Putamen (tissue), 1 donor: ENCODE results near the gene THAP11.
"Not testable (repeated sequence)": the region's sequence is repeated elsewhere in the genome, so short reads cannot be mapped to it uniquely, and the experiment has no call there.

ENCODE experiments used
- DNase-seq: peaks from one replicate; pipeline ENCODE4 v3.0.0-alpha.2; 2016; ENCODE audit warnings: low spot score

Gene THAP11

DNA sequence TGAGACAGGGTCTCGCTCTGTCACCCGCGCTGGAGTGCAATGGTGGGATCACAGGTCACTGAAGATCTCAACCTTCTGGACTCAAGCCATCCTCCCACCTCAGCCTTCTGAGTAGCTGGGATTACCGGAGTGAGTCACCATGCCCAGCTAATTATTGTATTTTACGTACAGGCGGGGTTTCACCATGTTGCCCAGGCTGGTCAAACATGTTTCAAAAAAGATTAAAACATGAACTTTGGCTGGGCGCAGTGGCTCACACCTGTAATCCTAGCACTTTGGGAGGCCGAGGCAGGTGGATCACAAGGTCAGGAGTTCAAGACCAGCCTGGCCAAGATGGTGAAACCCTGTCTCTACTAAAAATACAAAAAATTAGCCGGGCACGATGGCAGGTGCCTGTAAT, 4.9 kb upstream of the THAP11 start:
- DNase-seq: not testable (repeated sequence)

DNA sequence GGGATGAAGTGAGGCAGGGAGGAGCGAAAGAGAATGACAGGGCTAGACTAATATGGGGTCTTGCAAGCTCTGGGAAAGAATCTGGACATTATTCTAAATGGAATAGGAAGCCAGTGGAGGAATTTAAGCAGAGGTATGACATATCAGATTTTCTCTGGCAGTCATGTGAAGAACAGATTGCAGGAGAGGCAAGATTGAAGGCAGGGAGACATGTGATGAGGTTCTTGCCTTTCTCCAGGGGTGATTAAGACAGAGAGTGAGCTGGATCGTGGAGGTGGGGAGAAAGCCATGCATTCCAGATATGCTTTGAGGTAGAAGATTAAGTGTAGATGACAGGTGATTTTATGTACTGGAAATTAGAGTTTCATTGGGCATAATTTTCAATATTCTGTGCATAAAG, 4.3 kb upstream of the THAP11 start:
- no peak for DNase-seq

DNA sequence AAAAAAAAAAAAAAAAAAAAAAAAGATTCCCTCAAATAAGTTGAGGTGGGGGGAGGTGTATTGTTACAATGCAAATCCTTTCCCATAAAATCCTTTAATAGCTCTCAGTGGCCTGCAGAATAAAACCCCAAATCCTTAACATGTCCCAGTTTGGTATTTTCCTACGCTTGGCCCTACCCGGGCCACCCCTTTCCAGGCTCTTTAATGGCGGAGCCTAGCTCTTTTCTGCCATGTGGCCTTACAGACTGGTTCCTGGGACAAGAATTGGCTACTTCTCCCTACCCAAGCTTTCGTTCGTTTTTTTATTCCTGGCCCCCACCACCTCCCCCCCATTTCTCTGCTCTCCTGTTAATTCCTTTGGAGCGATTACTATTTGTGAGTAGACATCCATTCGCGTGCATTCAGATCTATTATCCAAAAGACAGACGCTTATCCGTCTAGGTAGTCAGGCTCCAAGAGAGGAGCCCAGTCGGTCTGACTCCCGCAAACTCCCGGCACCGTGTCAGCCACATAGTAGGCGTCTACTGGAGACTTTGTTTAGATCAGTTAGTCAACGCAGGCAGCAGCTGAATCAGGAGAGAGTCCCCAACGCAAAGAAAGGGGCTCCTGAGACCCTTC, 813 bp upstream of the THAP11 start:
- no peak for DNase-seq

DNA sequence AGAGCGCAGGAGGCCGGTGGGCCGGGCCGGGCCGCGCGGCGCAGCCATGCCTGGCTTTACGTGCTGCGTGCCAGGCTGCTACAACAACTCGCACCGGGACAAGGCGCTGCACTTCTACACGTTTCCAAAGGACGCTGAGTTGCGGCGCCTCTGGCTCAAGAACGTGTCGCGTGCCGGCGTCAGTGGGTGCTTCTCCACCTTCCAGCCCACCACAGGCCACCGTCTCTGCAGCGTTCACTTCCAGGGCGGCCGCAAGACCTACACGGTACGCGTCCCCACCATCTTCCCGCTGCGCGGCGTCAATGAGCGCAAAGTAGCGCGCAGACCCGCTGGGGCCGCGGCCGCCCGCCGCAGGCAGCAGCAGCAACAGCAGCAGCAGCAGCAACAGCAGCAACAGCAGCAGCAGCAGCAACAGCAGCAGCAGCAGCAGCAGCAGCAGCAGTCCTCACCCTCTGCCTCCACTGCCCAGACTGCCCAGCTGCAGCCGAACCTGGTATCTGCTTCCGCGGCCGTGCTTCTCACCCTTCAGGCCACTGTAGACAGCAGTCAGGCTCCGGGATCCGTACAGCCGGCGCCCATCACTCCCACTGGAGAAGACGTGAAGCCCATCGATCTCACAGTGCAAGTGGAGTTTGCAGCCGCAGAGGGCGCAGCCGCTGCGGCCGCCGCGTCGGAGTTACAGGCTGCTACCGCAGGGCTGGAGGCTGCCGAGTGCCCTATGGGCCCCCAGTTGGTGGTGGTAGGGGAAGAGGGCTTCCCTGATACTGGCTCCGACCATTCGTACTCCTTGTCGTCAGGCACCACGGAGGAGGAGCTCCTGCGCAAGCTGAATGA, 606 bp downstream of the THAP11 start:
- peak; percentile 69 for DNase-seq

DNA sequence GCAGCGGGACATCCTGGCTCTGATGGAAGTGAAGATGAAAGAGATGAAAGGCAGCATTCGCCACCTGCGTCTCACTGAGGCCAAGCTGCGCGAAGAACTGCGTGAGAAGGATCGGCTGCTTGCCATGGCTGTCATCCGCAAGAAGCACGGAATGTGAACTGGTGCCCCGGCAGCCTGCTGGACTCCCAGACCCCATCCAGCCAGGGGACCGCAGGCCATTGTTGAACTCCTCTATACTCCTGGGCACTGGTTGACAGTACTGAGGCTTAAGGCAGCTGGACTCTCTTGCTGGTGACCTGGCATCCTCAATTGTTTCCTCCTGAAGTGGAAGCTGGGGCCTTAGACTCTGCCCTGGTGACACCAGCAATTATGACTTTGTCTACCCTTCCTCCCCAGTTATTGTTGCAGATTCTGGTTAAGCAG, 1.2 kb downstream of the THAP11 start:
- DNase-seq: no peak

DNA sequence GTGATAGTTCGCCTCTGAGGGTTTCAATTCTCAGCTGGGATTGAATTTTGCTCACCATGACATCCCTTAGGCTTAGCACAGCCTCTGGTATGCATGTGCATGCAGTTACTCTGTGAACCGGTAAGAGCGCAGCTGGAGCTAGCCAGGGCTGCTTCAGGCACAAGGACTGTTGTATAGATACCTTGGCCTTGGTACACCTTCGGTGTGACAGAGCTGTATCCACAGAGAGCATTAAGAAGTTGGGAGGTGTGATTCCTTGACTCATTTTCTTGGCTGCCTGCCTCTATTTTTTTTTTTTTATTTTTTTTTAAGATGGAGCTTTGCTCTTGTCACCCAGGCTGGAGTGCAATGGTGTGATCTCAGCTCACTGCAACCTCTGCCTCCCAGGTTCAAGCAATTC, 2.4 kb downstream of the THAP11 start:
- no peak for DNase-seq

DNA sequence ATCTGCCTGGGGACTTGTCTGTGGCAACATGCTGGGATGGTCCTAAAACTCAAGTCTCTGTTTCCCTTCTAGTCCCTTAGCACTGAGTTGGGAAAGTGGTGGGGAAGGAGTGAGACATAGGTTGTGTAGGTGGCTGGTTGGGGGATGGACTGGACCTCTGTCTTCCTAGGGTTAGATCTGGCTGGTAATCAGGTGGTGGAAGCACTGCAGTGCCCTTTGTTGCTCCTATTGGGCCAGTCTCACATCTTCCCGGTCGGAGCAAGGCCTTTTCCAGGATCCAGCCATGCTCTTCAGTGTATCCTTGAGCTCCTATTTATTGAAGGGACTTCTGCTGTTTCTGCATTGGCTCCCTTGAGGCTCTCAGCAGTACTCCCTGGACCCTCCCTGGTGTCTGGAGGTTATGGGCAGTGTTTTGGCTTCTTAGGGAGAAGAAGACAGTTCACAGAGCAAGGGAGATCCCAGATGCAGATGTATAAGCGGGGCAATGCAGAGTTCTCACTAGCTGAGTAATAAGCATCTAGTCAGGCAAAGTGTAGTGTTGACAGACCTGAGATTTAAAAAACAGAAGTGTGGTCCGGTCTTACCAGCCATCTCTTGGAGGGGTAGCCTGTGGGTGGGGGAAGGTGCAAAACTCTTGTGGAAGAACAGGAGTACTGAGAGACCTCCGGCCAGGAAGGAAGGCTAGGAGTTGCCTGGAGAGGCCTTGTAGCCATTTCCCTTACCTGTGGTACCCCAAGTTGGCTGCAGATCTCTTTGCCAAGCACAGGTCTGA, 3.4 kb downstream of the THAP11 start:
- no peak for DNase-seq

DNA sequence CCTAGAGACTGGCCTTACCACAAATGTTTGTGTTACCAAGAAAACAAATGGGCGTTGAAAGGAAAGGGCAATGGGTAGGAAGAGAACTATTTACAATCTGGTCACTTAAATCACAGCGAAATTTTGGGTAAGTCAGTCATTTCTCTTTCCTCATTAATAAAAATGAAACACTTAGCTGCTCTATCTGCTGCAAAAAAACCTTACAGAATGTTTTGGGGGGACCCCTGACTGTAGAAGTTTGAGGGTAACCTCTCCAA, 3.9 kb downstream of the THAP11 start:
- DNase-seq: no peak

DNA sequence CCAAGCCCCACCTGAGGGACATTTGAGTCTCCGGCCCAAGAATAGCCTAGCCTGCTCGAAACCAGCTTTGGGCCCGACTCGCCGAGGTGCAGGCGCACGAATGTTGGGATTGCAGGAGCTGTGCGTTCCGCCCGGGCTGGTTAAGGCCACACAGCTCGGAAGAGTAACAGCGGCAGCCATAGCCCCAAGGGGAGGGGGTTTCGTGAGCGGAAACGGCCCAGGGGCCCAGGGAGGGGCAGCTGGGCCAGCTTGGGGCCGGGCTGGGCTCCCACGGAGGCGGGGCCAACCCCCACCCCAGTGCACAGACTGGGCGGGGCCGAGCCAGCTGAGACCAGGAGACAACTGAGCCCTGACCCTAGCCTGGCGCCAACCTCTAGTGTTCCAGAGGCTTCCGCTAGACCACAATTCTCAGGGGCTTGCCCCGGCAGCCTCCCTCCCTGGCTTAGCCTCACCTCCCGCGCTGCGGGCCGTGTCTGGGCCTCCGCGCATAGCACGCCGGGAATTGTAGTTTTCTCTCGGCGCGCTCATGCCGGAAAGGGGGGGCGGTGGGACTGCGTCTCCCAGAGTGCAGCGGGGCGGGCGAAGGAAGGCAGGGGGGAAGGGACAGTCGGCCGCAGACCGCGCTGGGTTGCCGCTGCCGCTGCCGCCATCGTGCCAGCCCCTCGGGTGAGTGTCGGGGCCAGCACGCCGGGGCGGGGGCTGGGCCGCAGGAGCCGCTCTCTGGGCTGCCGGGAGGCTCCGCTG, 4.4 kb downstream of the THAP11 start, which contains the start of gene NUTF2:
NUTF2 (plus strand) TSS at position 614 of the 744 bp plus-strand sequence. CDS start 18,198 bp downstream, outside the sequence.
- DNase-seq: peak; percentile 95

DNA sequence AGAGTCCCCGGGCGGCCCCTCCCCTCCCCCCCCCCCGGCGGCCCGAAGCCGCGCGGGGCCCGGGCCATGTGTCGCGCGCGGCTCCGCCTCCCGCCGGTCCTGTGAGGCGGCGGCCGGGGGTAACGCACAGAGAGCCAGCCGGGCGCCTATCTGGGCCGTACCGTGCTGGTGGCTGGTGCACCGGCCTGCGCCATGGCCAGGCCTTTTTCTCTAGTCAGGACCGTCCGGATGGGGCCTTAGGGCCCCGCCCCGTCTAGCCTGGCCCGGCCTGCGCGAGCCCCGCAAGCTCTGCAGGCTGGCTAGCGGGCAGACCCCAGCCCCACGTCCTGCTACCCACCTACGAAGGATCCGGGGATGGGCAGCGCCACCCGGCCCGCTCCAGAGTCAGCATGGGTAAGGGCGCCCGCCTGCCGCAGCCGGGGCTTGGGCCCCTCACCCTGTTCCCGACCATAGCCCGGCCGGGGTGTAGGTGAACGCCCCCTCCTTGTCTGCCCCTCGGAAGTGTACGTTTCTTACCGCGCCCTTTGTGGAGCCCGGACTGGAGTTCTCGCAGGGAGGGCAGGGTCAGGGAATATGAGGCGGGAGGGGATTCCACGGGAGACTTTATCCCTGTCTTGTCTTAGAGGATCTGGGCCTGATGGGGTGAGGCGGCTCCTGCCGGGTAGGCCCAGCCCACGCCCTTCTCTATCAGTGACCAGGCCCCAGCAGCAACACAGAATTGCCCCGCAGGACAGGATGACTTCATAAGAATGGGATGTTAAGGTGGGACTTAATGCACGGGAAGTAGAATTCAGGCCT, 5.1 kb downstream of the THAP11 start, which contains the start of gene CENPT:
CENPT (minus strand) TSS at position 630 of the 798 bp plus-strand sequence. CDS start 13,834 bp downstream, outside the sequence.
- no peak for DNase-seq

DNA sequence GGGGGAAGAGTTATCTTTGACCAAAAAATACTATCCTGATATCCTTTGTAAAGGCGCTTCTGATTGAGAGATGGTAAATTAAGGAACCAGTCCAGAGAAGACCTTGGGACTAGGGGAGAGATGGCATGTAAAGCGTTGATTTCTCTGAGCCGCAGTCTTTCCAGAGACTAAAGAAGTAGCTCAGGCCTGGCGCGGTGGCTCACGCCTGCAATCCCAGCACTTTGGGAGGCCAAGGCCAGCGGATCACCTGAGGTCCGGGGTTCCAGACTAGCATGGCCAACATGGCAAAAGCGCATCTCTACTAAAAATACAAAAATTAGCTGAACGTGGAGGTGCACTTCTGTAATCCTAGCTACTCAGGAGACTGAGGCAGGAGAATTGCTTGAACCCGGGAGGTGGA, 6.0 kb downstream of the THAP11 start:
- DNase-seq: no peak

DNA sequence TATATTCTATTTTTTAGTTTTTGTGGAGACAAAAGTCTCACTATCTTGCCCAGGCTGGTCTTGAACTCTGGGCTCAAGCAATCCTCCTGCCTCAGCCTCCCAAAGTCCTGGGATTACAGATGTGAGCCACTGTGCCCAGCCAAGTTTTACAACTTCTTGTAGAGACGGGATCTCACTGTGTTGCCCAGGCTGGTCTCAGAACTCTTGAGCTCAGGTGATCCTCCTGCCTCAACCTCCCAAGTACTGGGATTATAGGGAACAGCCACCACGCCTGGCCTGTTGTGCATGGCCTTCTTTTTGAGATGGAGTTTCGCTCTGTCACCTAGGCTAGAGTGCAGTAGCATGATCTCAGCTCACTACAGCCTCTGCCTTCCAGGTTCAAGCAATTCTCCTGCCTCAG, 11.6 kb downstream of the THAP11 start:
- no peak for DNase-seq

DNA sequence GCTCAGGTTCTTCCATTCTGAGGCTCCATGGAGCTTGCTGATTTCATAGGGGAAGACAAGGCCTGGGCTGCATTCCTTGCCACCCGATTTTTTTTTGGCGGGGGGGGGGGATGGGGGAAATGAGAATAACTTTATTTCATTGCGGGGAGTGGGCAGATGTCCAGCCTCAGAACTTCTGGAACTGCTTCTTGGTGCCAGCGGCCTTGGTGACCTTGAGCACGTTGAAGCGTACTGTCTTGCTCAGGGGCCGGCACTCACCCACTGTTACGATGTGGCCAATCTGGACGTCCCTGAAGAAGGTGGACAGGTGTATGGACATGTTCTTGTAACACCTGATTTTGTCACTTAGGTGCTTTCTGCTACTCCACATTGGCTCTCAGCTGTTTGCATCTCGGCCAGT, 13.7 kb downstream of the THAP11 start:
- DNase-seq: no peak

DNA sequence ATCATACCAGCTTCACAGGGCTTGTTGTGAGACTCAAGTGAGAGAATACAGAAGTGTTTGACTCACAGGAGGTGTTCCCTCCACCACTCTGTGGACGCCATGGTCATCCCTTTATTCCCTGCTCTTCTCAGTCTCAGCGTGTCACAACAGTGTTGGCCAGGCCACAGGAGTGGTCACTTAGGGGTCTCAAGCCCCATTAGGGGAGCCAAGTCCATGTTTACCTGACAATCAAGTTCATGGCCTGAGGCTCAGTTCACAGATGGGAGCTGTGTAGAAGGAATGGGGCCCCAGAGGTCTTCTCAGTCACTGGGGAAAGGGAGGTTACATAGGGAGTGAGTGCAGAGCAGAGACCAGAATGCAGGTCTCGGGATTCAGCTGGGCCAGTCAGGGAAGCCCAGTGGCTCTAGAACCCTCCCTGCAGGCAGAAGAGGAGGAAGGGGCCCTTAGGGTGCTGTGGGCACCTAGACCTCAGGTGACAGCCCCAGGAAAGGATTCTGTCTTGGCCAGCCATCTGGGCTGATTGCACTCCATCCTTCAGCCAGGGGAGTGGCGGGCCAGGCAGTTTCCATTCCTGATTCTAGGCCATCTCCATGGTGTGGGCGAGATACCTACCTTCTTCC, 14.9 kb downstream of the THAP11 start:
- no peak for DNase-seq

DNA sequence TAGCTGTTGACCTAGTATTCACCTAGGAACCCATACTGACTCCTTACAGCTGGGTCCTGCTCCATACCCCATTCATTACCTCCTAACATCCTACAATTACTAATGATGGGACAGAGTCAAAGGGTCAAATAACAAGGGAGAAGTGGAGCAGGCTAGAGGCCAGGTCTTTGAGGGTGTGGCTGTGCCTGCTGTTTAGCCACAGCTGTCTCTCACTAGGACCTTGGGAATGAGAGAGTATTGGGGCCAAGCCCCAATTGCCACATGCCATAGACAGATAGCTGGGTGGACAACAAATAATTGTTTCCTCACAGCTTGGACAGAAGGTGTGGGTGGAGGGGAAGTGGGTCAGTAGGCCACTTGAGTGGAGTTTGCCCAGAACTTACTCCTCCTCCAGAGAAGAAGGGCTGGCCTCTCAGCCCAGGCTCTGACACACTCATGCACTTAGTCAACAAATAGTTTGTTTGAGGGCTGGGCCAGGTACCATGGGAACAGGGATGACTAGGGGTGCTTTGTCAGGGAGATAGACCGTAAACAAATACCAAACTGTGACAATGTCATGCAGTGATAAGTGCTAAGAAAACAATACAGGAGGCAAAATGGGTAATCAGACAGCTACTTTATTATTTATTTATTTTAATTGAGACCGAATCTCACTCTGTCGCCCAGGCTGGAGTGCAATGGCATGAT, 15.6 kb downstream of the THAP11 start:
- DNase-seq: no peak

DNA sequence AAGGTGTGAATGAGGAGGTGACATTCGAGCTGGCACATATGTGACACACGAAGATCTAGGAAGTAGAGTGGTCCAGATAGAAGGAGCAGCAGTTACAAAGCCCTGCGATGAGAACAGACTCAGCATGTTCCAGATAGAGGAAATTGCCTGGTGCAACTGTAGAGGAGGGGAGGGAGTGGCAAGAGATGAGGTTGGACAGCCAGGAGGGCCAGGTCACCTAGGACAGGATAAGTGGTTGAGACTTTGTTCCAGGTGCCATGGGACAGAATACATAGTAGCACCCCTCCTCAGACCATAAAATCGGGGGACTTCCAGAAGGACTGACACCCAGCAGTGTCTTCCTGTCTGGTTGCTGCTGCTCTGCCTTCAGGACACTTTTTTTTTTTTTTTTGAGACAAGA, 16.4 kb downstream of the THAP11 start:
- no peak for DNase-seq

DNA sequence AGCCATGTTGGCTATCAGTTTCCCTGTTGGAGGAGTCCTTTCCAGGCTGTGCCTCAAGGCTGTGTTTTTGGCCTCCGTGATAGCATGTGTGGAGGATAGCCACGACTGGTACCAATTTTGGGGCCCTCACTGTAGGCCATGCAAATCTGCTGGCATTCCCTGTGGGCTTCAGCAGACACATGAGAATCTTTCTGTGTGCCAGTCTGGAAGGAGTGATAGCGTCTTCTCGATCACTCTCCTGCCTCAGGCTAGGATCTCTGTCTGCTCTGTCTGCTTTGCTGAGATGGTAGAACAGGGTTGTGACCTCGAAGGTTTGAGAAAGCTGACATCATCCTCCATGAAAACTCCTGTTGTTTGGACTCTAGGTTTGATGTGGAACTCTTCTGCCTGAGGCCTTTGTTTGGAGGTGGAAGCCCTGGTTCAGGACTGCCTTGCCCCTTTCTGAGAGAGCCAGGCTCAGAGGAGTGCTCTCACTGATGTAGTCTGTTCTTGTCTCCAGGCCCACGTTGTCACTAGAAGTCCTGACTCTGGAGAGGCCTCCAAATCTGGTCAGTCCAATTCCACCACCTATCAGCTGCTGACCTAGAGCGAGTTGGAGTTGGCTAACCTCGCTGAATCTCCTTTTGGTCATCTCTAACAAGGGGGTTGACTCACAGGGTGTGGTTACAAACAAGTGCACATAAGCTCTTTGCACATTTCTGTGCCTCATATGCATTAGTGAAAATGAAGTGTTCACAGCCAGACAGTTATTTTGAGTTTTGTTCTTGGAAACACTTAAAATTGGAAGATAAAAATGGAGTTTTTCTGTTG, 18.7 kb downstream of the THAP11 start:
- DNase-seq: no peak

DNA sequence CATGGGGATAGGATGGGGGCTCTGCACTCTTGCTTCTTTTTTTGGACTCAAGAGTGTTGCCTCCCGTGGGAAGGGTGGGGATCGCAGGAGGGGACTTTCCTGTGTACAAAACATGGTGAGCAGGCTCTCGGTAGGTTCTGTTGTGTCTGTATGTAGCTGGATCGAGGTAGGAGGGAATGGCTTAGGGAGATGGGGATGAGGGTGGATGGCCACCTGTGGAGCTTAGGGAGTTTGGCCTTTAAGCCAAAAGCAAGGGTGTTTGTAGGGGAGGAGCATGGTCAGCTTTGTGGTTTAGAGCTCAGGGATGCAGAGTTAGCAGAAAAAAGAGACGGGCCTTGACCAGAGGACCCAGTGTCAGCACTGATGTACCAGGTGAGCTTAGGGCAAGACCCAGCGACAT, 19.8 kb downstream of the THAP11 start:
- DNase-seq: no peak
